Measurements from ENCODE around the gene CSAG1.
"Not testable (repeated sequence)": the region's sequence is repeated elsewhere in the genome, so short reads cannot be mapped to it uniquely, and the experiment has no call there.

CSAG1 gene

DNA sequence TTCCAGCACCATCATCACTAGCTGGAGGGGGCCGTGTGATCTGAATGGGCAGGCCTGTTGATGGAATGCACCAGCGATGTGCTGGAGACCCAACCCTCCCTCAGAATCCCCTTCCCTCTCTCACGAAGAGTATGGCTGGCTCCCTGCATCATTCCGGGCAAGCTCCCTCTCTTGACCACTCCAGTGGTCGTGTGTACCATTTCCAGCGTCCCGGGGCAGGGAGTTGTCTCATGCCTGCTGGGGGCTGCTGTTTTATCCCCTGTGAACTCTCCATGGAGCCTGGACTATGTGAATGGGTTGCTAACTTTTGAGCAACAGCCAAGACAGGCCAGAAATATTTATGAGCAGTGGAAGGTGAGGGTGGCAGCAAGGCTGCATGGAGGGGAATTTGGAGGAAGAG, 8.1 kb downstream of the CSAG1 start:
- FAIRE-seq (no peak), DNase-seq (ENCODE audit: insufficient read length, low spot score) (no peak)
- no peak for TF ChIP-seq POLR2A (IDR thresholded peaks at IDR 0.05; ENCODE audit: low read depth, low read length)

DNA sequence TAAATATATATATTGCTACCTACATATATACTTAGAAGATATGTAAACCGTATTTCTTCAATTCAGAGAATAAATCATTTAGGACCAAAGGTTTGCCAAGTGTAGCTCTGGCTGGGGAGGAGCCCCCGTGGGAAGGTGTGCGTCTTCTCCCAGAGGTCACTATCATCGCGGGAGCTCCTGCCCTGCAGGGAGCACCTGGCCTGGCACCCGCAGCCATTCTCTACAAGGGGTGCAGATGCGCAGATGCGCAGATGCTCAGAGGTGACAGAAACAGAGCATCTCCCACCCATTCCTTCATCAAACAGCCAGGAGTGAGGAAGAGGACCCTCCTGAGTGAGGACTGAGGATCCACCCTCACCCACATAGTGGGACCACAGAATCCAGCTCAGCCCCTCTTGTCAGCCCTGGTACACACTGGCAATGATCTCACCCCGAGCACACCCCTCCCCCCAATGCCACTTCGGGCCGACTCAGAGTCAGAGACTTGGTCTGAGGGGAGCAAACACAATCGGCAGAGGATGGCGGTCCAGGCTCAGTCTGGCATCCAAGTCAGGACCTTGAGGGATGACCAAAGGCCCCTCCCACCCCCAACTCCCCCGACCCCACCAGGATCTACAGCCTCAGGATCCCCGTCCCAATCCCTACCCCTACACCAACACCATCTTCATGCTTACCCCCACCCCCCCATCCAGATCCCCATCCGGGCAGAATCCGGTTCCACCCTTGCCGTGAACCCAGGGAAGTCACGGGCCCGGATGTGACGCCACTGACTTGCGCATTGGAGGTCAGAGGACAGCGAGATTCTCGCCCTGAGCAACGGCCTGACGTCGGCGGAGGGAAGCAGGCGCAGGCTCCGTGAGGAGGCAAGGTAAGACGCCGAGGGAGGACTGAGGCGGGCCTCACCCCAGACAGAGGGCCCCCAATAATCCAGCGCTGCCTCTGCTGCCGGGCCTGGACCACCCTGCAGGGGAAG, 19.4 kb downstream of the CSAG1 start, which contains the start of gene MAGEA2B:
TSS of gene MAGEA2B (plus strand) at position 814 of the 973 bp plus-strand sequence. CDS start 2,479 bp downstream, outside the sequence.
- not testable (repeated sequence) for DNase-seq (ENCODE audit: insufficient read length, low spot score); FAIRE-seq

- not testable (repeated sequence) for FAIRE-seq
These were observed 20.3 kb downstream of the CSAG1 start for GRCh38 chrX:152713195-152713594.

DNA sequence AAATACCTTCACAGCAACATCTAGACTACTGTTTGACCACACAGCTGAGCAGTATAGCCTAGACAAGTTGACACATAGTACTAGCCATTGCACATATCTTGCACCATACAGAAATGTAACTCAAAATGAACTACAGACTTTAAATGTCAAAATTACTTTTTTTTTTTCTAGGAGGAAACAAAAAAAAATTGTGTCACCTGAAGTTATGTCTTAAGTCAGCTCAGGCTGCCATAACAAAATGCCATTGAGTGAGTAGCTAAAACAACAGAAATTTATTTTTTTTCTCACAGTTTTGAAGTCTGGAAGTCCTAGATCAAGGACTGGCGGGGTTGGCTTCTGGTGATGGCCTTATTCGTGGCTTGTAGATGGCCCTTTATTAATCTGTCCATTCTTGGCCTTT, 24.3 kb downstream of the CSAG1 start, which contains the start of gene CSAG2:
TSS of gene CSAG2 (minus strand) at position 101 of the 400 bp plus-strand sequence. CDS start 161 bp downstream, outside the sequence.
- FAIRE-seq, result not testable (repeated sequence)

More at GRCh38 chrX:152713195-152713594, 20.3 kb downstream of the CSAG1 start:
- not testable (repeated sequence) for DNase-seq (ENCODE audit: insufficient read length, low spot score)

DNA sequence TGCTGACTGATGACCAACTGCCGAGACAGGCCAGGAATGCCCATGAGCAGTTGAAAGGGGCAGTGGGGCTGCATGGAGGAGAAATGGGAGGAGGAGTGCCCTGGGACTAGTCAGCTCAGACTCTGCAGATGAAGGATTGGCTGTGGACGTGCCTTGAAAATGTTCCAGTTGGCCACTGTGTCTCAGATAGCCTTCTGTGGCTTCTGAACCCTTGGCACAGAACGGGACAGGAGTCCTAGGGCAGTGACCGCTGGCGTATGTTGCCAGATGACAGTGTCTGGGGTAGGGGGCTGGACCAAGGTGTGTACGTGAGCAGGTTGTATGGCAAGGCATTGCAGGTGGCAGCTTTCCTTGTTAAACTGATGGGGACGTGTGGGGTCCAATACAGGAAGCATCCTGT, 27.0 kb downstream of the CSAG1 start:
- not testable (repeated sequence) for DNase-seq (ENCODE audit: insufficient read length, low spot score); FAIRE-seq

More for the DNA sequence above, 24.3 kb downstream of the CSAG1 start, which contains the start of gene CSAG2:
- not testable (repeated sequence) for DNase-seq (ENCODE audit: insufficient read length, low spot score)

DNA sequence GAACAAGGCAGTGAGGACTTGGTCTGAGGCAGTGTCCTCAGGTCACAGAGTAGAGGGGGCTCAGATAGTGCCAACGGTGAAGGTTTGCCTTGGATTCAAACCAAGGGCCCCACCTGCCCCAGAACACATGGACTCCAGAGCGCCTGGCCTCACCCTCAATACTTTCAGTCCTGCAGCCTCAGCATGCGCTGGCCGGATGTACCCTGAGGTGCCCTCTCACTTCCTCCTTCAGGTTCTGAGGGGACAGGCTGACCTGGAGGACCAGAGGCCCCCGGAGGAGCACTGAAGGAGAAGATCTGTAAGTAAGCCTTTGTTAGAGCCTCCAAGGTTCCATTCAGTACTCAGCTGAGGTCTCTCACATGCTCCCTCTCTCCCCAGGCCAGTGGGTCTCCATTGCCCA, 33.1 kb downstream of the CSAG1 start:
- FAIRE-seq; DNase-seq (ENCODE audit: insufficient read length, low spot score): not testable (repeated sequence)

- not testable (repeated sequence) for FAIRE-seq; DNase-seq (ENCODE audit: insufficient read length, low spot score)
These were observed 35.3 kb downstream of the CSAG1 start, which contains the start of gene MAGEA3 for GRCh38 chrX:152697952-152698931. Gene MAGEA3 (plus strand): TSS chrX:152698794. CDS start chrX:152700833, 2,039 bp downstream.

- FAIRE-seq; DNase-seq (ENCODE audit: insufficient read length, low spot score): not testable (repeated sequence)
These were observed 52.5 kb downstream of the CSAG1 start for GRCh38 chrX:152681012-152681411.
